Hepatic stellate cell (primary cell): ENCODE measurements around the gene CDYL2.
"Not testable (repeated sequence)": the region's sequence is repeated elsewhere in the genome, so short reads cannot be mapped to it uniquely, and the experiment has no call there.

Experiments used
- DNase-seq: peaks from one replicate; pipeline ENCODE4 v3.0.0; 2011; ENCODE audit warnings: low spot score

Gene CDYL2

GRCh38 chr16:80804526-80805383 is at the start of gene CDYL2:
CDYL2 (minus strand) TSS chr16:80804598; CDS start chr16:80804173, 425 bp downstream.
- DNase-seq = peak; percentile 71

- DNase-seq = peak; percentile 24
These were observed 48.0 kb upstream of the CDYL2 start for GRCh38 chr16:80852261-80852872.

- no peak for DNase-seq
These were observed 47.4 kb upstream of the CDYL2 start for GRCh38 chr16:80851831-80852230.

- no peak for DNase-seq
These were observed 46.4 kb upstream of the CDYL2 start for GRCh38 chr16:80850757-80851156.

GRCh38 chr16:80848862-80849261 is 44.5 kb upstream of the CDYL2 start:
- no peak for DNase-seq

- DNase-seq = no peak
These were observed 42.3 kb upstream of the CDYL2 start for GRCh38 chr16:80846680-80847079.

- DNase-seq = no peak
These were observed 41.9 kb upstream of the CDYL2 start for GRCh38 chr16:80846275-80846674.

- DNase-seq = no peak
These were observed 40.0 kb upstream of the CDYL2 start for GRCh38 chr16:80844395-80844794.

- no peak for DNase-seq
These were observed 36.8 kb upstream of the CDYL2 start for GRCh38 chr16:80841231-80841630.

- no peak for DNase-seq
These were observed 33.2 kb upstream of the CDYL2 start for GRCh38 chr16:80837533-80838147.

- DNase-seq = no peak
These were observed 32.4 kb upstream of the CDYL2 start for GRCh38 chr16:80836846-80837245.

GRCh38 chr16:80836202-80836601 is 31.8 kb upstream of the CDYL2 start:
- DNase-seq = no peak

- DNase-seq = no peak
These were observed 26.6 kb upstream of the CDYL2 start for GRCh38 chr16:80831039-80831438.

GRCh38 chr16:80828495-80828894 is 24.1 kb upstream of the CDYL2 start:
- DNase-seq = no peak

- no peak for DNase-seq
These were observed 22.6 kb upstream of the CDYL2 start for GRCh38 chr16:80827007-80827406.

- DNase-seq = no peak
These were observed 21.0 kb upstream of the CDYL2 start for GRCh38 chr16:80825365-80825758.

- peak; percentile 11 for DNase-seq
These were observed 20.4 kb upstream of the CDYL2 start for GRCh38 chr16:80824623-80825364.

GRCh38 chr16:80819988-80820387 is 15.6 kb upstream of the CDYL2 start:
- DNase-seq = no peak

- no peak for DNase-seq
These were observed 12.0 kb upstream of the CDYL2 start for GRCh38 chr16:80816356-80816755.

- not testable (repeated sequence) for DNase-seq
These were observed 10.9 kb upstream of the CDYL2 start for GRCh38 chr16:80815278-80815677.

GRCh38 chr16:80812593-80812992 is 8.2 kb upstream of the CDYL2 start:
- no peak for DNase-seq

GRCh38 chr16:80809366-80809765 is 5.0 kb upstream of the CDYL2 start:
- no peak for DNase-seq
